GM10248 (cell line): ENCODE results near the gene SYT7.
"Not testable (repeated sequence)": the region's sequence is repeated elsewhere in the genome, so short reads cannot be mapped to it uniquely, and the experiment has no call there.

Experiments used
- CTCF ChIA-PET: fragments of 300-600 bp; sonication (Branson Sonifier 250); formaldehyde crosslinking; extraction: SDS; loops from one replicate; lab custom pipeline; 2021; ENCODE audit warnings: antibody characterized with exemption; lab: Yijun Ruan, JAX
- POLR2A ChIA-PET: fragments of 350-650 bp; sonication (Branson Sonifier 250); formaldehyde crosslinking; extraction: SDS; loops from one replicate; lab custom pipeline; 2020; ENCODE audit warnings: antibody characterized with exemption; lab: Yijun Ruan, JAX
- DNase-seq: peaks from one replicate; pipeline ENCODE4 v3.0.0; 2012; ENCODE audit errors: extremely low spot score
- CTCF ChIP-seq: IDR thresholded peaks from 2 replicates; pipeline ENCODE4 v1.5.1; 2012; ENCODE audit warnings: mild to moderate bottlenecking, low read depth; ENCODE audit errors: extremely low read depth, missing control alignments, control extremely low read depth

The SYT7 gene

GRCh38 chr11:61468002-61468401, 112.9 kb downstream of the SYT7 start:
- DNase-seq: no peak
- no peak for TF ChIP-seq CTCF
- CTCF ChIA-PET: interaction anchor here (0.7 to 3.4 kb wide), 4 partner anchors 9 to 64 kb away, joined by 3 to 12 read pairs (median 7); no protein-coding TSS in a partner anchor
- POLR2A ChIA-PET: no interaction called here

- CTCF ChIA-PET: interaction anchor here (3.4 kb wide), 1 partner anchor 9 kb away, joined by 12 read pairs; no protein-coding TSS in a partner anchor
- DNase-seq, POLR2A ChIA-PET: not testable (repeated sequence)
Measured at GRCh38 chr11:61467602-61468001, 113.3 kb downstream of the SYT7 start.
